Stimulated activated CD4-positive, alpha-beta T cell treated with anti-CD3 and anti-CD28 coated beads, Interleukin-1b, Interleukin-23, amount 100 ng/mL, for 24 hours (primary cell): ENCODE data around the gene DSC2.
"Not testable (repeated sequence)": the region's sequence is repeated elsewhere in the genome, so short reads cannot be mapped to it uniquely, and the experiment has no call there.

Experiments used
- DNase-seq, 4 experiments: peaks; one replicate each; pipeline ENCODE4 v3.0.0-alpha.2; 2020; ENCODE audit warnings: low read depth in 4 of 4, low spot score in 1 of 4

Gene DSC2

DNA sequence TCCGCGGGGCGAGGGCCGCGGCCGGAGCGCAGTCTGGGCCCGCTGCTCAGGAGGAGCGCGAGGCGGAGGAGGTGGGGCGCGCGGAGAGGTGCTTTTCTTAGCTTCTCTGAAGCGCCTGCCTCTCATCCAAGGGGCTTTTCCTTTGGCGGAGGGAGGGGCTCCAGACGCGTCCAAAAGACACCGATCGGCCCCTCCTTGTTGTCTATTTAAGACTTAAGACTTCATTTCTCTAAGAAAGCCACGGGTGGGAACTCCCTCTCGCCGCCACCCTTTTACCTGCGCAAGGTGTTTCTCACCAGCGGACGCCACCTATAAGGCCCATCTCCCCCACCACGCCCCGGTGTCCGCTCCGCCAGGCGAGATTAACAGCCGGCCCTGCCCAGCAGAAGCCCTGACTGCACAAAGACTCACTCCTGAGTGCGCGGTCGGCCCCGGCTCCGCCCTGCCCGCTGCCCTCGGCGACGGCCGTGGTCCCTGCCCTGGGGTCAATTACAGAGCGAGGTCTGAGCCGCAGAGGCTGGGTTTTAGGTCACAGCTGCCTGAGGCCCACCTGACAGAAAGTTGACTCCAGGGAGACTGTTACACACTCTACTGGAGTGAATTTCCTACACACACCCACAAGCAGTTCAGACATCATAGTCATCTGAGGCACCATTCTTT lies at the start of gene DSC2:
Gene DSC2, minus strand, starts transcription at position 397 of the 660 bp plus-strand sequence. CDS start 450 bp downstream, outside the sequence.
- no peak for DNase-seq

DNA sequence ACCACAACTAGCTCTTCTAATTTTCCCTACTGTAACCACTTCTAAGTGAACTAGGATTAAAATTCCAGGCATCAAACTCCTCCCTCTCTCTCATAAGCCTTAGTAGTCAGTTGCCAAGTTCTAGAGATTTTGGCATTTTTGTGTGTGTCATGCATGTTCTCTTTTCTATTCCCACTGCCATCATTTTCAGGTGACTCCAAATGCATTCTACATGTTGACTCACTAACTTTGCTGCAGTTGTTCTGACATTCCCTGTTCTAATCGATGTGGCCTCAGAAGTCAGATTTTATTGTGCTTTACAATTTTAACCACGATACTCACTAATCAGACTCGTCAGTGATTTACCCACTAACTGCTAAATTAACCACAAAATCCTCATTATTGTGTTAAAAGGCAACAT lies 47.1 kb upstream of the DSC2 start:
- DNase-seq, result no peak

DNA sequence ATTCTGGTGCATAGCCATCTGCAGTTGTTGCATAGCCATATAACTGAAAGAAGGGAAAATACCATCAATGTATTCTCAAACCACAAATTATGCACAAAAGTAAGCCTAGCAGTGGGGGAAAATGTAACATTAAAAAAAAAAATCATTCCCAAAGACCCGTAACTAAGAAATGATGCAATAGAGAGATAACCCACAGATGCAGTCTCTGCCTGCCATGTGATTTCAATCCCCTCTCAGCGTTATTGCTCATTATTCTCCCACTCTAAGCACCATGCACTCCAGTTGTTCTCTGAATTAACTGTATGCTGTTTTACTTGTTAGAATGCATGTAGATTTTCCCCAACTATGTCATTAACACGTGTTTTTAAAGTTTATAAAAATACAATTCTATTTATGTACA lies 46.4 kb upstream of the DSC2 start:
- no peak for DNase-seq

DNA sequence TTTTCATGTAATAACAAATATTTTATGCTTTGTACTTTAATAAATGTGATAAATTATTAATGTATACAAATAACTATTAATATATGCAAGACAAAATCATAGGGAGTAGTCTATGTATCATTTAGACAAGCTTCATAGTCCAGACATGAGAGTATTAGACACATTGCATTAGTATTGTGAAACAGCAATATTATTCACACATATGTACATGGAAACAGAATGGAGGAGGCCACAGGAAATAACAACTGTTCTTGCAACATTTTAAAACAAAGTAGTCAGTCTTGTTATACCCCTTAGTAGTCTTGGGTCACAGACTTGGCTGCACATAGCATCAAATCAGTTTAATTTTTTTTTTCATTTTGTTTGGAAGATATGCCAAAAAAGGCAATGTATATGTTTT lies 44.6 kb upstream of the DSC2 start:
- DNase-seq, result no peak

DNA sequence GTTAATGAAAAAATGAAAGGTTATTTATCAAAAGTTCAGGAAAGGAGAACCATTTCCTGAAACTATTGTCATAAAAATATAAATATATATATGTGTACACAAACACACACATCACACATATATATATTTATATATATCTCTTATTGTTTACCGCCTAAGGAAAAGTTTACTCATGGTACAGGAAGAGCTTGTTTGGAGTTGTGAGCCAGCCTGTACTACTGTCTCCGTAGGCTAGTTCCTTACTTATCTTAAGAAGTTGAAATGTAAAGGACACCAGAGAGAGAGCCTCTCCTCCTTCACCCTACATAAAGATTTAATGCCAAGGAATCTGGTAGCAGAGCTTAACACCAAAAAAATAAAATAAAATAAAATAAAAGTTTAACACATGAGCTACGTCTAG lies 40.8 kb upstream of the DSC2 start:
- no peak for DNase-seq

DNA sequence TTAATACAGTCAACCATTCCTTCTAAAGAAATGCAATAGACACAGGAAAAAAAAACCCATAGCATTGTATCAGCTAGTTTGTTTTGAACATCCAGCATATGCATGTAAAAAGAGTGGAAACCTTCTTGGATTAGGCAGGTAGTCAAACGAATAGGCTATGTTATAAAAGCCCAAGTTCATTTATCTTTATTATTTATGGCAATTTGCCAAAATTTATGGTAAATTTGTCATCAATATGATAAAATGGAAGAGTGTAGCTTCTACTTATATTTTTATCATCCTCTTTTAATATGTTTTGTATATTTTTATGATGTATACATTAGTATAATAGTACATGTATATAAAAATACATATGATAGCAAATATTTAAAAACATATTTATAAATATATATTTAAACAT lies 36.5 kb upstream of the DSC2 start:
- DNase-seq, result no peak

DNA sequence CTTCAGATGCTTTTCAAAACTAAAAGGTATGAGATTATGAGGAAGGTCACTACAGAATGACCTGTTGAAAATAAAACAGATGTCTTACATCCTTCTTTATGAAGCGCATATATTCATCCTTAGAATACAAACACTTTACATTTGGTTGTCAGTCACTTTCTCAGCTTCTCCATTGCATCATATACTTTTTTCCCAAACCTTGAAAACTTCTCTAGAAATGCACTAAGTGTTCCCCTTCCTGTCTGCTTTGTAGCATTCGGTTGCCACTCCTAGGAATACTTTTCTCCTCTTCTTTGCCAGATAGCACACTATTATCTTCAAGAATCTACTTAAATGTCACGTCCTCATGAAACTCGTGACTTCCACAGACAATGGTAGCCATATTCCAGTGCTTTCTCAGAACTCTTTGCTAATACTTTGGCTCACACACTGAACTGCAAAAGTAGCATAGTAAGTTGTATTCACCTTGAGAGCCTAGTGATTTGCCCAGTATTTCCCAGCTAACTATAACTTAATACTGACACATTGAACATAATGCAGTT lies 32.8 kb upstream of the DSC2 start:
- DNase-seq, result no peak

DNA sequence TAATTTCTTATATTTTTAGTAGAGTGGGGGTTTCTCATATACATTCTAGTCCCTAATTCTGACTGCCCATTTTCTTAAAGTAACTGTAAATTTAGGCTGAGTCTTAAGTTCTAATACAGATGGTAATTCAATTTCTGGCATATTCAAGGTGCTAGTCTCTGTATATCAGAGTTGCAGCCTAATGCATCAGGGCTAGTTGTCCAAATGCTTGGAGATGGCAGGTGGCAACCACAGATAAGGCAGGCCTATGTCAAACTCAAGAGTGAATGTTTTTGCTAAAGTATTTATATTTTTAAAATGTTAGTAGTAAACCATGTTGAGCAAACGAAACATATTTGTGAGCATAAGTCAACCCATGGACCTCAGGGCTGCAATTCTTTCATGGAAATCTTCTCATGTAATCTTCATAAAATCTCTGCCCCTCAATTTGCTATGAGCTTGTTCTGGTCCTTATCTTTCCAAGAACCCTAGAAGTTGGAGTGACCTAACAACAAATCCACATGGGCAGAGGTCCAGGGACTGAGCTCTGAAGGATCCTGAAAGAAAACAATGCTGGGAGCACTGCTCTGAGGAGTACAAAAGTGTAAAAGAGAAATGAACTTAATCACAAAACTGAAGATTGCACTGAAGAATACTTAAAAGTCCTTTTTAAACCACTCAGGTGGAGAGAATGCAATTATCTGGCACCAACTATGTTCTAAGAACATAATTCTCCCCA lies 27.3 kb upstream of the DSC2 start:
- DNase-seq, result no peak

DNA sequence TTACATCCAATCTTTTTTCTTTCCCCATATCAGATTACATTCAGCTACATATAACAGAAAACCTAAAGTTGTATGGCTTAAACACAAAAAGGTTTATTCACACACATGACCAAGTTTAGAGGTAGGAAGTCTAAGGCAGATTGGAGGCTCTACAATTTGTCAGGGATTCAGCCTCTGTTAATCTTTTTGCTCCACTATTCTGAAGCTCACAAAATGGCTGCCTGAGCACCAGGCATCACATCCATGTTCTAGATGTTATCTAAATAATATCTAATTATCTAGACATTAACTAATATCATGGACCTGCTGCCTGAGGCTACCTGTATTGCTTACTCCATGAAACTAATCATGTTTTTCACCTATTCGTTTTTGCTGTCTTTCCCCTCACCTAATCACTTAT lies 23.7 kb upstream of the DSC2 start:
- no peak for DNase-seq

DNA sequence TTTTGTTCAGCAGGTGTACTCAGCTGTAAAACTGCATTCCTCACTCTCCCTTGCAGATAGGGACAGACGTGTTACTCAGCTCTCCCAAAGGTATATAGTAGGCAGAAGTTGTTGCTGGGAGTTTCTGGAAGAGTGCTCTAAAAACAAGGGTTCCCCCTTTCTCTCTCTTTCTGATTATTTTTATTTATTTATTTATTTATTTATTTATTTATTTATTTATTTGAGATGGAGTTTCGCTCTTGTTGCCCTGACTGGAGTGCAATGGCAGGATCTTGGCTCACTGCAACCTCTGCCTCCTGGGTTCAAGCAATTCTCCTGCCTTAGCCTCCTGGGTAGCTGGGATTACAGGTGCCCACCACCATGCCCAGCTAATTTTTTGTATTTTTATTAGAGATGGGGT lies 20.9 kb upstream of the DSC2 start:
- DNase-seq, result not testable (repeated sequence)

DNA sequence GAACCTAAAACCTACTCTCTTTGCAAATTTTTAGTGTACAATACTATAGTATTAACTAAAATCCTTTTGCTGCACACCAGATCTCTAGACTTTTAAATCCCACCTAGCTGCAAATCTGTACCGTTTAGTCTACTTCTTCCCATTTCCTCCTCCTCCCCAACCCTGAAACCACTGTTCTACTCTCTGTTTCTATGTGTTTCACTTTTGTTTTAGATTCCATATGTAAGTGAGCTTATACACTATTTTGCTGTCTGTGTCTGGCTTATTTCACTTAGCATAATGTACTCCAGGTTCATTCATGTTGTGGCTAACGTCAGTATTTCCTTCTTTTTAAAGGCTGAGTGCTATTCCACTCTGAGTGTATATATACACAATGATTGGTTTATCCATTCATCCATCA lies 18.4 kb upstream of the DSC2 start:
- DNase-seq, result no peak

DNA sequence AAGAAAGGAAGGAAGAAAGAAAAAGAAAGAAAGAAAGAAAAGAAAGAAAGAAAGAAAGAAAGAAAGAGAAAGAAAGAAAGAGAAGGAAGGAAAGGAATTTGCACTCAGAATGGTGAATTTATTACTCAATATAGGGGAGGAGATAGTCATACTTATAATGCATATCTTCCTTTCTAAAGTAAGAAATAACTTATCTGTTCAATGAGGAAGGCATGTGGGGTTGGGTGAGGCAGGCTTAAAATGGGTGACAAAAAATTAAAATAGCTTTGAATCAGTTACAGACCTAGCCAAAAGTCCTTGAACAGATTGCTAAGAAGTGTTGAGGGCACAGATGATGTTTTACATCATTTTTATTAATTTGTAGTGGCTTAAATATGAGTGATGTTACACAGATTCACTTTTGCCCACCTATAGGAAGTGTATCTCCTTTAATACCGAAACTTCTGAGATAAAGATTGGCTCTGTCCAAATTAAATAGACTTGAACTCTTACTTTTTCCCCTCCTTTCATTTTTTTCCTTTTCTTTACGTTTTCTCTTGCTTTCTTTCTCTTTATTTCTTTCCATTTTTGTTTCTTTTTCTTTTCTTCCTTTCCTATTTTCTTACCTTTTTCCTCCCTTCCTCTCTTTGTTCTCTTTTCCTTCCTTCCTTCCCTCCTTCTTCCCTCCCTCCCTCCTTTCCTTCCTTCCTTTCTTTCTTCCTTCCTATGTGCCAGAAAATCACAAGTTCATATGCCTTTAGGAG lies 14.8 kb upstream of the DSC2 start:
- DNase-seq, result no peak

DNA sequence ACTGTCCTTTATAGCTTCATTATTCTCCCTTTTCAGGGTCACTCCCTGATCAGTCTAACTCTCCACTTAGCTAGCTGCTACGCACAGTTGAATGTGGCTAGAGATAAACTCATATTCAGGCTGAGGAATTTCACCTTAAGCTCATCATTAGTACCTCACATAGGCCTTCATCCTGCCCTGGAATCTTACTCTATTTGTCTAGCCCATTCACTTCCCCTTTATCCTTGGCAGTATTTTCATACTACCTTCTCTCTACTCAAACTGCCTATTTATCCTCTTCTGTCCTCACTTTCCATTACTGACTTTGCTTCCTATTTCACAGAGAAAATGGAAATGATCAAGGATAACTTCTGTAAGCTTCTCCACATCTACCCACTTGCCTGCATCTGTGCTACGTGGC lies 10.6 kb upstream of the DSC2 start:
- no peak for DNase-seq

DNA sequence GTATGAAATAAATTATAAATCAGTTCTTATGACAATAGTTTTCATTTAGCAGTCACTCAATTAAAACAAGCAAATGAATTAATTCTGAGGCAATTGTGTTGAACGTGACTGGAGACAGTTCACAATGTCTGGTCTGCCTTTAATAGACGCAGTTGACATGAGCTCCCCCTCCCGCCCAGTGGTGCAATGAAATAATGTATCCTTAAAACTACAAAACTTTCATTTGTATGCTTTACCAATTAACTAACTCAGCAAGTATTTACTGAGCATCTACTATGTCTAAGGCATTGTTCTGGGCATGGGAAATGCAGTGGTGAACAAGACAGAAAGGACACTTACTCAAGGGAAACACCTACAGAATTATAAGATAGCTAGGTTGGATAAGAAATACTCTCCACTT lies 3.5 kb upstream of the DSC2 start:
- DNase-seq, result no peak

DNA sequence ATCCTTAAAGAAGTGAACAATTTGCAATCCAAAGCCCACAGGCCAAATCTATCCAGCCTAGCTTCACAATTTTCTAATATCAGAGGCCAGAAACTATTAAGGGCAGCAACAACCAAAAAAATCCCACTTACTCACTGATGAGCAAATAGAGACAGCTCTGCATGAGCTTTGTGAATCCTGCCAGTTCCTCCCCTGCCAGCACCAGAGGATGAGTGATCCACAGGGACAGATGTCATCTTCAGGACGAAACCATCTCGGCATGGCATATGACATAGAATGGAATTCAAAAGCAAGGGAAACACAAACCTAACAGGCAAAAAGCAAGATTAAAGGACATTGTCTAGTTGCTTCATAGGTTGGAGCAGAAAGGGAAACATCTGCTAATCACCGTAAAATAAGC lies 2.2 kb upstream of the DSC2 start:
- no peak for DNase-seq

DNA sequence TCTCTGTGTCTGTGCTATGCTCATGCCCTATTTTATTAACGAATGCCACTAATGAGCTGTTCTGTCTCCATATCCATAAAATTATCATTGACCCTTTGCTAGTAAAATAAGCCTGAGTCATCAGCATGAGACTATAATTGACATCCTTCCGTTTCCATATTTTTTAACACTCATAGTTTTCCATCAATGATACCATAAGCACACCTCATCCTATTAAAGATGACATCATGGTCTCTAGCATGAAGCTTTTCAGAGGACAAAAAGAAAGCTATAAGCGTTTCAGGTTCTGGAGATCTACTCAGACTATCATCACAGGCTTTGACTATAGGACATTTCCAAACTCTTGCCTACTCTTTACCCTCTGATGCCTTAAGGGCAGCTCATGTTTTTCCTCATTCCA lies 1.2 kb upstream of the DSC2 start:
- DNase-seq, result no peak

DNA sequence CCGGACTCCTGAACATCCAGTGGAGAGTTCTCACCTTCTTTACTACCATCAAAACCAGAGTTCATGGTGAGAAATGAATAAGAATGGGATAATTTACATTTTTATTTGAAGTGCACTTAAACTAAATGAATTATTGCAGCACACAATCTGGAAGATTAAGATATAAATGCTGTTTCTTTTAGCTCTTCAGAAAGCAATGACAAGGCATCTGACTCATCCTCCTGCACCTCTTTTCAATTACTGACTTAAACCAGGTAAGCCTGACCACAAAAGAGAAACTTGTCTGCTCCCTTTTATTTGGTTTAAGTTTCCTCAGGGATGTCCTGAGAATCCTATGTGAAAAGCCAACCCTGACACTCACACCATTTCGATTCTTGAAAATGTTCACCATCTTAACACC lies 720 bp upstream of the DSC2 start:
- DNase-seq, result no peak

DNA sequence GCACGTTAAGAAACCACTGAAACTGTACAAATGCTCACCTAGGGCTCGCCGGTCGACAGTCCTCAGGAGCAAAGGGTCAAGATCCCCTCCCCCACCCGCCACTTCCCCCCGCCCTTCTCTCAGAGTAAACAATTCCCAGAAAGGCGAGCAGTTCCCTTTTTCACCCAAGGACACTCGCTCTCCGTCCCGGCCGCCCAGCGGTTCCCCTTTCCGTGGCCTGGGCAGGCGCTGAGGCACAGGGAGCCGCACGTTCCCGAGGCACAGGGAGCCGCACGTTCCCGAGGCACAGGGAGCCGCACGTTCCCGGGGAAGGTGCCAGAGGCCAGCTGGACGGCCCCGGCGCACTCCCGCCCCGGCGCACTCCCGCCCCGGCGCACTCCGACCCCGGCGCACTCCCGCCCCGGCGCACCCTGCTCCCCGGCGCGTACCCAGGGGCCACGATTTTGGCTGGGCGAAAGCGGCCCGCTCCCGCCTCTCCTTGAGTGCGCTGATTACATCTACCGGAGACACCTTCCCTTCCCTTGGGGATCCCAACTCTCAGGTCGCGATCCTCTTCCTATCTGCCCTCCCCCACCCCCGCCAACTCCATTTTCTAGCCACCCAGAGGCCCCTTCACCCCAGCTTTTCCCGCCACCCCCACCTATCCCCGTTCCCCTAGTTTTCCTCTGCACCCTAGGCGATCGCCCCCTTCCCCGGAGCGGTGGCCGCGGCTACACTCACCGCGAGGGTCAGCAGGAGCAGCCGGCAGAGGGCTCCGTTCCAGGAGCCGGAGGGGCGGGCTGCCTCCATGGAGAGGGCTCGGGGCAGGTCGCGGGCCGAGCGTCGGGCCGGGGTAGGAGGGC lies 817 bp downstream of the DSC2 start:
- DNase-seq, result no peak

DNA sequence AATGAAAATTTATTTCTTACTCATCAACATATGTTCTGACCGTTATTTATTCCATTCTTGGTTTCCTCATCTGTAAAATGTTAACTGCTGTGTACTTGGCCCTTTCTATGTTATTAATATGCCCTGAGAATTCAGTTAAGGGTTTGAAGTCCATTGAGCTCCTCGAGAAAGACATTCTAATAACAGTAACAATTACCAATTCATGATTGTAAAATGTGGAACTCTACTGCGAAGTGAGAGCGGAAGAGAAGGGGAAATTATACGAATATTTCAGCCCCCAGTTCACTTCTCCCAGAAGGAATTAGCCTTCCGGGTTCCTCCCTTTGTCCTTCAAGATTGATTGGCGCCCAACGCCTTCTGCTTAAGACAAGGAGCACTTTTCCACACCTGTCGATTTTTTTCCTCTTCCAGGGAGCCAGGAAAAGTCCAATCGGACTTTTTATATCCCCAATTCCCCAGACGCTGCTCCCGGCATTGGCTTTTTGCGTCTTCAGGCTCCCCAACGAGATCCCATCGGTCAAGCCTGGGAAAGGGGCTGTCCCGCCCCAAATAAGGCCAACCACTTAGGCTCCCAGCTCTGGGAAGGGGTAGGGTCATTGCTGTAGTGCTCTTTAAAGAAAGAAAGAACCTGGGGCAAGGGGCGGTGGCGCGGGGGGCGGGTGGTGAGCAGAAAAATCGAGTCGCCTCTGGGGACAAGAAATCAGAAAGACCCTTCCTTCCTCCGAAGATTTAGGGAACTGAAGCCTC lies 1.6 kb downstream of the DSC2 start:
- DNase-seq, result no peak

DNA sequence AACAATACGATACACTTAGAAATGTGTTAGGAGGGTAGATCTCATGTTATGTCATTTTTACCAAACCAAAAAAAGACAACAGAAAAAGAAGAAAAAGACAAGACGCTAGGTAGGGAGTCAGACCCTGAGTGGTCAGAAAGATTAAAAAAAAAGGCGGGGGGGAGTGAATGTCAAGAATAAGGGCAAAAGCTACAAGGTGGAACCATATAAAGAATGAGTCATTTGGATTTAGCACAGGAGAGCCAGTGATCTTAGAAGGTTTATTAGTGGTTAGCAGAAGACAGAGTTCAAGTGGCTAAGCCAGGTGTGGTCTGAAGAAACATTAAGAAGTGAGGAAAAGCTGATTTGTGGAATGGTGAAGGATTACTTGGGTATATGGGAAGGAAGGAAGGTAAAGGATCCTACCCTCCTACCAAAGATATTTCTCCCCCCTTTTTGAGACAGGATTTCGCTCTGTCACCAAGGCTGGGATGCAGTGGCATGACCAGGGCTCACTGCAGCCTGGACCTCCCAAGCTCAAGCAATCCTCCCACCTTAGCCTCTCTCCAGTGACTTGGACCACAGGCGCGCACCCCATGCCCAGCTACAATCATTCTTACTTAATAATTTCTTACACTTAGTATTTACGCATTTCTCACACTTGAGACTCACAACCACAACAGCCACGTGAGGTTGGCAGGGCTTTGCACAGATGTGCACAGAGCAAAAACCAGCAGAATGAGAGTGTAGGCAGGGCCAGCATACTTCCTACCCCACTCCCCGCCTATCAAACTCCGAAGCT lies 2.6 kb downstream of the DSC2 start:
- DNase-seq, result no peak
